ENCODE results near the gene MT2A. TPM values are rescaled to one million over a fixed set of nuclear protein-coding genes. Genes with fewer than 3 reads are reported as not detected.
A peak's percentile ranks its signal among the peaks of the same experiment; 100 is the strongest.

The MT2A gene
- total RNA-seq, 3 donors from 2014 or later (not counting 1 experiment from before 2014, with no cell fraction given), result 33.0 to 81.5 (median 70.6) TPM

- whole genome bisulfite sequencing (ENCODE audit: insufficient coverage), result 91% methylated on average over 10 of the region's 10 CpGs
- Mint-ChIP-seq H3K36me3 (no peaks in the 10 kb centered on the region), H3K4me3 (no peak overlapping the region), H3K27me3 (ENCODE audit: low read depth in 2 of 2) (peaks cover 53 to 55% of the 10 kb centered on the region in 2 donors), H3K4me1 (peaks cover 5 to 15% of the 10 kb centered on the region in 2 donors), H3K9me3 (no peaks in the 10 kb centered on the region), H3K27ac (no peak overlapping the region)
- no peak overlapping the region for H3K27ac ChIP-seq (ENCODE audit: low read length)
- H3K4me3 ChIP-seq (ENCODE audit: low read length), result no peak overlapping the region
- no peaks in the 10 kb centered on the region for H3K9me3 ChIP-seq (ENCODE audit: control insufficient read depth, insufficient read depth, low read length)
- ATAC-seq (no peak), DNase-seq (no peak)
- no peaks in the 10 kb centered on the region for H3K36me3 ChIP-seq (ENCODE audit: control insufficient read depth, insufficient read depth, low read length)
- no peak for TF ChIP-seq CTCF (IDR thresholded peaks at IDR 0.05)
- H3K27me3 ChIP-seq (ENCODE audit: control insufficient read depth, insufficient read depth, low read length), result peaks cover 37% of the 10 kb centered on the region
- H3K4me1 ChIP-seq (ENCODE audit: control insufficient read depth, insufficient read depth, low read length), result peaks cover 17% of the 10 kb centered on the region
- intact Hi-C loops (cut with micrococcal nuclease), result no loop called here
These were observed 22.8 kb downstream of the MT2A start for GRCh38 chr16:56631197-56631596.

GRCh38 chr16:56631832-56632155 lies 23.4 kb downstream of the MT2A start:
- TF ChIP-seq CTCF (IDR thresholded peaks at IDR 0.05), result no peak
- Histone ChIP-seq H3K9me3 (ENCODE audit: control insufficient read depth, insufficient read depth, low read length) (no peaks in the 10 kb centered on the region), H3K36me3 (ENCODE audit: control insufficient read depth, insufficient read depth, low read length) (no peaks in the 10 kb centered on the region), H3K27me3 (ENCODE audit: control insufficient read depth, insufficient read depth, low read length) (peaks cover 36% of the 10 kb centered on the region), H3K4me1 (ENCODE audit: control insufficient read depth, insufficient read depth, low read length) (peaks cover 16% of the 10 kb centered on the region), H3K27ac (ENCODE audit: low read length) (no peak overlapping the region), H3K4me3 (ENCODE audit: low read length) (no peak overlapping the region)
- peaks cover 55 to 58% of the 10 kb centered on the region in 2 donors for H3K27me3 Mint-ChIP-seq (ENCODE audit: low read depth in 2 of 2)
- WGBS (ENCODE audit: insufficient coverage), result 32% methylated on average over 14 of the region's 14 CpGs
- H3K9me3 Mint-ChIP-seq, result no peaks in the 10 kb centered on the region
- peak overlapping the region; percentile 83 for H3K4me3 Mint-ChIP-seq
- DNase-seq, result no peak
- intact Hi-C loops (cut with micrococcal nuclease), result no loop called here
- H3K36me3 Mint-ChIP-seq, result no peaks in the 10 kb centered on the region
- no peak overlapping the region for H3K27ac Mint-ChIP-seq
- ATAC-seq, result no peak
- peaks cover 5 to 15% of the 10 kb centered on the region in 2 donors for H3K4me1 Mint-ChIP-seq

GRCh38 chr16:56632156-56632847 lies 23.9 kb downstream of the MT2A start, which contains the start of gene MT1M:
Gene MT1M, plus strand, starts transcription at chr16:56632659. Its CDS starts 73 bp downstream, at chr16:56632732.
- peaks cover 16% of the 10 kb centered on the region for H3K4me1 ChIP-seq (ENCODE audit: control insufficient read depth, insufficient read depth, low read length)
- H3K4me1 Mint-ChIP-seq, result peaks cover 5 to 15% of the 10 kb centered on the region in 2 donors
- H3K27me3 Mint-ChIP-seq (ENCODE audit: low read depth in 2 of 2), result peaks cover 60 to 63% of the 10 kb centered on the region in 2 donors
- peak within 1 kb of the TSS; percentile 83 for H3K4me3 Mint-ChIP-seq
- ATAC-seq (peak in 2 of 3 donors; percentile 44 to 78), DNase-seq (peak in 1 of 2 donors; percentile 26)
- TF ChIP-seq CTCF (IDR thresholded peaks at IDR 0.05), result no peak
- no peak within 1 kb of the TSS for H3K27ac ChIP-seq (ENCODE audit: low read length)
- H3K9me3 ChIP-seq (ENCODE audit: control insufficient read depth, insufficient read depth, low read length), result no peaks in the 10 kb centered on the region
- peaks cover 39% of the 10 kb centered on the region for H3K27me3 ChIP-seq (ENCODE audit: control insufficient read depth, insufficient read depth, low read length)
- H3K9me3 Mint-ChIP-seq, result no peaks in the 10 kb centered on the region
- H3K27ac Mint-ChIP-seq, result no peak within 1 kb of the TSS
- no peak within 1 kb of the TSS for H3K4me3 ChIP-seq (ENCODE audit: low read length)
- intact Hi-C loops (cut with micrococcal nuclease), result no loop called here
- 2% methylated on average over 60 of the region's 61 CpGs for WGBS (ENCODE audit: insufficient coverage)
- no peaks in the 10 kb centered on the region for H3K36me3 ChIP-seq (ENCODE audit: control insufficient read depth, insufficient read depth, low read length)
- H3K36me3 Mint-ChIP-seq, result no peaks in the 10 kb centered on the region

Measured in natural killer cell (primary cell).